Tibial nerve (tissue), 3 donors: ENCODE results near the gene AMBRA1.

Source experiments
- CTCF ChIP-seq, 5 experiments: fragments of 200-600 bp in 3 of 5; fragments of 450-650 bp in 2 of 5; sonication (generic) in 3 of 5; IDR thresholded peaks; one replicate each; pipeline ENCODE4 v1.5.1; 2016 to 2019; ENCODE audit warnings: antibody characterized with exemption in 5 of 5, mild to moderate bottlenecking in 3 of 5, moderate library complexity in 2 of 5
- POLR2A ChIP-seq, 2 donors: fragments of 450-650 bp; IDR thresholded peaks; one replicate each; pipeline ENCODE4 v1.6.1; 2017; ENCODE audit warnings: antibody characterized with exemption in 2 of 2, mild to moderate bottlenecking in 2 of 2, moderate library complexity in 2 of 2

- TF ChIP-seq CTCF (IDR thresholded peaks at IDR 0.05) (no peak), POLR2A (IDR thresholded peaks at IDR 0.05) (no peak)
These were observed 2.9 kb downstream of the AMBRA1 start for GRCh38 chr11:46590740-46591605.
